GM12878 (cell line): ENCODE measurements around the gene MCM9. TPM values are rescaled to one million over a fixed set of nuclear protein-coding genes. Genes with fewer than 3 reads are reported as not detected.

Source experiments
- BCL3 ChIP-seq: IDR thresholded peaks from 2 replicates; pipeline ENCODE4 v1.6.1; 2011; ENCODE audit warnings: borderline replicate concordance, low read depth, mild to moderate bottlenecking, moderate library complexity, low read length; ENCODE audit not compliant: insufficient read depth, poor library complexity, severe bottlenecking
- BHLHE40 ChIP-seq, 2 experiments: fragments of 450-650 bp in 1 of 2; IDR thresholded peaks; 2 replicates each; pipeline ENCODE4 v1.6.1; 2011 to 2017; ENCODE audit warnings: low read depth in 2 of 2, borderline replicate concordance in 1 of 2, improper control_type of control experiment in 1 of 2, low read length in 1 of 2, mild to moderate bottlenecking in 1 of 2
- CBX3 ChIP-seq: fragments of 200-600 bp; sonication (generic); IDR thresholded peaks from 2 replicates; pipeline ENCODE4 v1.6.1; 2016; ENCODE audit warnings: low read depth, borderline replicate concordance
- E2F4 ChIP-seq: IDR thresholded peaks from 2 replicates; pipeline ENCODE4 v1.6.1; 2012; ENCODE audit warnings: low read depth, low read length, improper control_type of control experiment
- FOS ChIP-seq: IDR thresholded peaks from 3 replicates; pipeline ENCODE4 v1.6.1; 2011; ENCODE audit warnings: borderline replicate concordance; ENCODE audit not compliant: insufficient read length; ENCODE audit errors: extremely low read depth
- HDGF ChIP-seq: fragments of 450-650 bp; IDR thresholded peaks from 2 replicates; pipeline ENCODE4 v1.6.1; 2016; ENCODE audit warnings: antibody characterized with exemption
- JUNB ChIP-seq: IDR thresholded peaks from 2 replicates; pipeline ENCODE4 v1.6.1; 2016; ENCODE audit warnings: antibody characterized with exemption, mild to moderate bottlenecking
- MYB ChIP-seq: fragments of 150-350 bp; IDR thresholded peaks from 2 replicates; pipeline ENCODE4 v1.6.1; 2014; ENCODE audit warnings: mild to moderate bottlenecking, low read depth, low read length, borderline replicate concordance
- REST ChIP-seq: IDR thresholded peaks from 2 replicates; pipeline ENCODE4 v1.6.1; 2012; ENCODE audit warnings: mild to moderate bottlenecking, low read depth, low read length
- SPI1 ChIP-seq: IDR thresholded peaks from 2 replicates; pipeline ENCODE4 v1.6.1; 2011; ENCODE audit warnings: low read depth, mild to moderate bottlenecking, low read length, moderate library complexity, borderline replicate concordance; ENCODE audit not compliant: insufficient read depth
- SREBF1 ChIP-seq: IDR thresholded peaks from 2 replicates; pipeline ENCODE4 v1.6.1; 2012; ENCODE audit warnings: mild to moderate bottlenecking, low read length
- SREBF2 ChIP-seq: IDR thresholded peaks from 2 replicates; pipeline ENCODE4 v1.6.1; 2012; ENCODE audit warnings: mild to moderate bottlenecking, low read length
- YY1 ChIP-seq: IDR thresholded peaks from 2 replicates; pipeline ENCODE4 v1.6.1; 2011; ENCODE audit warnings: low read depth, mild to moderate bottlenecking, low read length
- ZNF592 ChIP-seq: fragments of 450-650 bp; IDR thresholded peaks from 2 replicates; pipeline ENCODE4 v1.6.1; 2017; ENCODE audit warnings: mild to moderate bottlenecking, moderate library complexity
- polyA plus RNA-seq, 11 experiments: library from polyadenylated mRNA; depleted of rRNA in 4 of 11; unstranded in 6 of 11; stranded (reverse) in 5 of 11; fragments of >200 nt; fragmentation: Nextera tagmentation in 4 of 11; fragmentation: Illumina TruSeq in 1 of 11; extraction: Ambion mirVana in 4 of 11; extraction: Trizol in 1 of 11; gene quantifications; 1 replicate in 1 of 11; 2 replicates in 10 of 11; pipeline versions ENCODE4 v1.2.1 to v1.2.3, GENCODE V29; 2011 to 2016; ENCODE audit warnings: inconsistent platforms in 2 of 11, missing spikeins in 2 of 11, low read depth in 1 of 11
- total RNA-seq, 4 experiments: library from RNA; depleted of rRNA in 3 of 4; stranded (reverse); fragments of >200 nt in 3 of 4; fragmentation: Illumina TruSeq in 1 of 4; extraction: Trizol in 1 of 4; gene quantifications; 2 replicates each; pipeline versions ENCODE4 v1.2.1 to v1.2.3, GENCODE V29; 2013 to 2021
- TF ChIP-seq, protein P1 (sequence below): fragments of 450-650 bp; IDR thresholded peaks from 2 replicates; pipeline ENCODE4 v1.6.1; 2017; ENCODE audit warnings: antibody characterized with exemption, mild to moderate bottlenecking, moderate library complexity

MCM9 gene
- total and polyA plus RNA-seq, 10 of the 15 experiments (the other 5 are each of a cell fraction or from before 2014, with no cell fraction given) = 3.4 to 18.5 (median 9.7) TPM

DNA sequence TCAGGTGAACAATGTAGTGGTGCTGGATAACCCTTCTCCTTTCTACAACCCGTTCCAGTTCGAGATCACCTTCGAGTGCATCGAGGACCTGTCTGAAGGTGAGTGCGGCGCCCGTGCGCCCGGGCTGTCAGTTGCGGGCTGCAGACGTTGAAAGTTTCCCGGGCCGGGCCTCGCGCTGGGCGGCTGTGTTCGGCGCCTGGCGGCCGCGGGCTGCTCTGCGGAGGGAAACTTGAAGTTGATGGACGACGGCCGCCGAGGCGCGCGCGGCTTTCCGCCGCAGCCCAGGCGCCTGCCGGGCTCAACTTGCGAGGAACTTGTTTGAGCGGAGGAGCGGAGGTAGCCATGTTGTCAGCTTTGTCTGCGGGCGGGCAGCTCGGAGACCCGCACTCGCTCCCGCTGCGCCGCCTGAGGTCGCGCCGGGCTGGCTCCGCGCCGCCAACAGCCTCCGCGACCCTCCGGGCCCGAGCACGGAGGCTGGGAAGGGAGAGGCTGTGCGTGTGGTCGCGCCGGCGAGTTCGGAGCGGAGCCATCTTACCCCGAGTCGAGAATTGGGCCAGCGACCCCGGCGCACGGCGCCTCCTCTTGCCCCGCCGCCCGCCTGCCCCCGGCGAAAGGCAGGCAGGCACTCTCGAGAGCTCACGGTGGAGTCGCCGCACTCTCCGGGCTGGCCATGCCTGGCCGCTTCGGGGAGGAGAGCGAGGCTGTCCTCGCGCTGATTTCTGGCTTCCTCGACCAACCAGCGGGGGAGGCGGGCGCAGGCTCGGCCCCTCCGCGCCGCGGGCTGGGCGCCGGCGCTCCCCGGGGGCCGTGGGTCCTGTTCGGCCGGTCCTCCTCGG lies 40.3 kb downstream of the MCM9 start (continued):
- no peak for TF ChIP-seq MYB
- TF ChIP-seq BHLHE40 (IDR thresholded peaks at IDR 0.05; ENCODE audit: borderline replicate concordance in 1 of 2, low read depth in 2 of 2, low read length in 1 of 2) = peak in 1 of 2 experiments; percentile 18; a peak in 2 of 4 replicates
- TF ChIP-seq, protein P1, sequence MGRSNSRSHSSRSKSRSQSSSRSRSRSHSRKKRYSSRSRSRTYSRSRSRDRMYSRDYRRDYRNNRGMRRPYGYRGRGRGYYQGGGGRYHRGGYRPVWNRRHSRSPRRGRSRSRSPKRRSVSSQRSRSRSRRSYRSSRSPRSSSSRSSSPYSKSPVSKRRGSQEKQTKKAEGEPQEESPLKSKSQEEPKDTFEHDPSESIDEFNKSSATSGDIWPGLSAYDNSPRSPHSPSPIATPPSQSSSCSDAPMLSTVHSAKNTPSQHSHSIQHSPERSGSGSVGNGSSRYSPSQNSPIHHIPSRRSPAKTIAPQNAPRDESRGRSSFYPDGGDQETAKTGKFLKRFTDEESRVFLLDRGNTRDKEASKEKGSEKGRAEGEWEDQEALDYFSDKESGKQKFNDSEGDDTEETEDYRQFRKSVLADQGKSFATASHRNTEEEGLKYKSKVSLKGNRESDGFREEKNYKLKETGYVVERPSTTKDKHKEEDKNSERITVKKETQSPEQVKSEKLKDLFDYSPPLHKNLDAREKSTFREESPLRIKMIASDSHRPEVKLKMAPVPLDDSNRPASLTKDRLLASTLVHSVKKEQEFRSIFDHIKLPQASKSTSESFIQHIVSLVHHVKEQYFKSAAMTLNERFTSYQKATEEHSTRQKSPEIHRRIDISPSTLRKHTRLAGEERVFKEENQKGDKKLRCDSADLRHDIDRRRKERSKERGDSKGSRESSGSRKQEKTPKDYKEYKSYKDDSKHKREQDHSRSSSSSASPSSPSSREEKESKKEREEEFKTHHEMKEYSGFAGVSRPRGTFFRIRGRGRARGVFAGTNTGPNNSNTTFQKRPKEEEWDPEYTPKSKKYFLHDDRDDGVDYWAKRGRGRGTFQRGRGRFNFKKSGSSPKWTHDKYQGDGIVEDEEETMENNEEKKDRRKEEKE = no peak
- 0 out of 2 replicates have a peak, but pooled peaks have one; percentile 43 for TF ChIP-seq E2F4
- no peak for TF ChIP-seq JUNB
- no peak for TF ChIP-seq ZNF592
- TF ChIP-seq SPI1 = no peak
- TF ChIP-seq HDGF = no peak
- no peak for TF ChIP-seq FOS
- no peak for TF ChIP-seq SREBF2
- TF ChIP-seq CBX3 = no peak
- no peak for TF ChIP-seq BCL3
- TF ChIP-seq SREBF1 = no peak
- no peak for TF ChIP-seq REST
- TF ChIP-seq YY1 = peak; percentile 91
